Measurements from ENCODE around the gene TXNL1. TPM values are rescaled to one million over a fixed set of nuclear protein-coding genes. Genes with fewer than 3 reads are reported as not detected.
A peak's percentile ranks its signal among the peaks of the same experiment; 100 is the strongest.

Gene TXNL1
- total RNA-seq (2021), result 33.1 and 54.5 TPM in 2 replicates
- percentile 90 among the genes with signal in this experiment for Bru-seq, nascent RNA
- percentile 73 among the genes with signal in this experiment for BruChase-seq, experiment 1, labeled RNA remaining after a 2-hour chase
- BruChase-seq, experiment 2, labeled RNA remaining after a 6-hour chase, result percentile 83 among the genes with signal in this experiment
- long read RNA-seq, full-length matches to known transcripts, result 120 of 132 reads
- long read RNA-seq, partial matches to known transcripts, result 6 of 132 reads
- long read RNA-seq, other reads (novel, unspliced or antisense), result 6 of 132 reads

- no peaks in the 10 kb centered on the region for H3K27me3 ChIP-seq (ENCODE audit: insufficient read depth, low read depth)
- H2AFZ ChIP-seq, result peak within 1 kb of the TSS; percentile 100
- peaks cover 49% of the 10 kb centered on the region for H3K79me2 ChIP-seq (ENCODE audit: low read depth)
- peak within 1 kb of the TSS; percentile 96 for H3K27ac ChIP-seq
- peaks cover 40% of the 10 kb centered on the region for H3K4me1 ChIP-seq (replicated peaks; ENCODE audit: insufficient read depth)
- ChIA-PET CTCF (interaction anchor here (0.6 kb wide), 1 partner anchor 15 kb away, joined by 7 read pairs; no protein-coding TSS in a partner anchor), POLR2A (ENCODE audit: unreplicated experiment) (no interaction called here)
- peak; percentile 94 for DNase-seq
- peak within 1 kb of the TSS; percentile 94 for H3K4me2 ChIP-seq
- BruUV-seq (replicated peaks), result no TSS peak
- peaks cover 18% of the 10 kb centered on the region; the same call in 1 of the 2 replicates for H3F3A ChIP-seq (ENCODE audit: insufficient read depth, low read depth)
- no peak for TF ChIP-seq EZH2 (IDR thresholded peaks at IDR 0.05; ENCODE audit: low read depth)
- TF ChIP-seq CTCF (conservative IDR thresholded peaks at IDR 0.05), result no peak
- H3K9me2 ChIP-seq (ENCODE audit: insufficient read depth), result no peaks in the 10 kb centered on the region
- H4K20me1 ChIP-seq (ENCODE audit: insufficient read depth), result peaks cover 43% of the 10 kb centered on the region
- H3K36me3 ChIP-seq (ENCODE audit: low read depth), result peaks cover 18% of the 10 kb centered on the region; the same call in 1 of the 2 replicates
- peak within 1 kb of the TSS; percentile 96 for H3K4me3 ChIP-seq
- H3K9me3 ChIP-seq (ENCODE audit: insufficient read depth, low read depth), result no peaks in the 10 kb centered on the region
- intact Hi-C loops (cut with micrococcal nuclease; ENCODE audit: unreplicated experiment), result no loop called here
These were observed at the start of gene TXNL1 for GRCh38 chr18:56638232-56639103. Gene TXNL1, minus strand, starts transcription at chr18:56638592. Its CDS starts 152 bp downstream, at chr18:56638440.

DNA sequence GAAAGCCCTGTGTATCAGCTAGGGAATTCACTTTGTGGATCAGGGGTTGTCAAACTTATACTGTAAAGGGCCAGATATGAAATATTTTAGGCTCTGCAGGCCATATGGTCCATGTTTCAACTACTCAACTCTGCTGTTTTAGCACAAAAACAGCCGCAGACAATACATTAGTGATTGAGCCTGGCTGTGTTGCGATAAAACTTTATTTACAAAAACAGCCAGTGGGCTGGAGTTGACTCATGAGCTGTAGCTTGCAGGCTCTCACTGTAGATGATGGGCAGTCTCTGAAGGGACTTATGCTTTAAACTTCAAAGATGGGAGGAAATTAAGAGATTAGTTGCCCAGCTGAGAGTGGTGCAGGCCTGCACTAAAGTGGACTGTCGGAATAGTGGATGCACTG is 45.9 kb upstream of the TXNL1 start:
- no TSS peak for BruUV-seq (replicated peaks)
- Histone ChIP-seq H3K9me3 (ENCODE audit: insufficient read depth, low read depth) (no peaks in the 10 kb centered on the region), H2AFZ (no peak overlapping the region), H3K27me3 (ENCODE audit: insufficient read depth, low read depth) (no peaks in the 10 kb centered on the region), H3K4me3 (no peak overlapping the region), H3K36me3 (ENCODE audit: low read depth) (no peaks in the 10 kb centered on the region), H4K20me1 (ENCODE audit: insufficient read depth) (no peaks in the 10 kb centered on the region), H3K27ac (no peak overlapping the region), H3K79me2 (ENCODE audit: low read depth) (no peaks in the 10 kb centered on the region), H3F3A (ENCODE audit: insufficient read depth, low read depth) (no peaks in the 10 kb centered on the region), H3K4me1 (replicated peaks; ENCODE audit: insufficient read depth) (no peaks in the 10 kb centered on the region), H3K4me2 (no peak overlapping the region), H3K9me2 (ENCODE audit: insufficient read depth) (no peaks in the 10 kb centered on the region)
- POLR2A ChIA-PET (ENCODE audit: unreplicated experiment), result no interaction called here
- intact Hi-C loops (cut with micrococcal nuclease; ENCODE audit: unreplicated experiment), result no loop called here
- CTCF ChIA-PET, result no interaction called here
- TF ChIP-seq CTCF (conservative IDR thresholded peaks at IDR 0.05), result no peak
- TF ChIP-seq EZH2 (IDR thresholded peaks at IDR 0.05; ENCODE audit: low read depth), result no peak
- DNase-seq, result no peak

GRCh38 chr18:56678836-56679565 is 40.6 kb upstream of the TXNL1 start:
- H4K20me1 ChIP-seq (ENCODE audit: insufficient read depth), result no peaks in the 10 kb centered on the region
- H3K9me3 ChIP-seq (ENCODE audit: insufficient read depth, low read depth), result no peaks in the 10 kb centered on the region
- H3K27me3 ChIP-seq (ENCODE audit: insufficient read depth, low read depth), result no peaks in the 10 kb centered on the region
- DNase-seq, result no peak
- no peak overlapping the region for H3K27ac ChIP-seq
- H3K4me1 ChIP-seq (replicated peaks; ENCODE audit: insufficient read depth), result no peaks in the 10 kb centered on the region
- no peaks in the 10 kb centered on the region for H3K36me3 ChIP-seq (ENCODE audit: low read depth)
- H3K4me2 ChIP-seq, result no peak overlapping the region
- no peak for TF ChIP-seq EZH2 (IDR thresholded peaks at IDR 0.05; ENCODE audit: low read depth)
- TF ChIP-seq CTCF (conservative IDR thresholded peaks at IDR 0.05), result no peak
- CTCF ChIA-PET, result interaction anchor here (0.7 kb wide), 1 partner anchor 1095 kb away, joined by 3 read pairs; no protein-coding TSS in a partner anchor
- H3K4me3 ChIP-seq, result no peak overlapping the region
- no TSS peak for BruUV-seq (replicated peaks)
- no peaks in the 10 kb centered on the region for H3F3A ChIP-seq (ENCODE audit: insufficient read depth, low read depth)
- intact Hi-C loops (cut with micrococcal nuclease; ENCODE audit: unreplicated experiment), result no loop called here
- POLR2A ChIA-PET (ENCODE audit: unreplicated experiment), result no interaction called here
- no peak overlapping the region for H2AFZ ChIP-seq
- no peaks in the 10 kb centered on the region for H3K9me2 ChIP-seq (ENCODE audit: insufficient read depth)
- H3K79me2 ChIP-seq (ENCODE audit: low read depth), result no peaks in the 10 kb centered on the region

Data from PC-9 (cell line).